H1 (cell line): ENCODE measurements around the gene PGK1. TPM values are rescaled to one million over a fixed set of nuclear protein-coding genes. Genes with fewer than 3 reads are reported as not detected.

Experiments
- CTCF ChIA-PET: fragments of 300-600 bp; sonication (Branson Sonifier 250); formaldehyde crosslinking; loops from one replicate; lab custom pipeline; 2021; ENCODE audit not compliant: partially characterized antibody; lab: Charles Lee
- POLR2A ChIA-PET: fragments of 300-600 bp; sonication (Branson Sonifier 250); formaldehyde crosslinking; loops from one replicate; lab custom pipeline; 2021; ENCODE audit warnings: inconsistent platforms; ENCODE audit not compliant: partially characterized antibody; lab: Charles Lee
- DNase-seq, 2 experiments: peaks; one replicate each; pipeline versions ENCODE4 v3.0.0 to v3.0.0-alpha.2; 2010 to 2022; ENCODE audit warnings: low spot score in 2 of 2, low read depth in 1 of 2, mixed read lengths in 1 of 2
- FAIRE-seq: peaks from 2 replicates; lab custom pipeline; 2011; peaks lifted over from hg19 to GRCh38; lab: Jason Lieb, UNC
- H2AFZ ChIP-seq: 2 replicates; pipeline ENCODE4 v1.8.1; 2012; ENCODE audit warnings: low read length, inconsistent platforms
- H2AK5ac ChIP-seq: 2 replicates; pipeline ENCODE4 v1.6.1; 2013; ENCODE audit warnings: low read depth, low read length
- H2BK120ac ChIP-seq: replicated peaks from 2 replicates; pipeline ENCODE3; 2013; ENCODE audit warnings: low read depth, low read length, inconsistent platforms
- H2BK12ac ChIP-seq: 2 replicates; pipeline ENCODE4 v1.6.1; 2013; ENCODE audit warnings: low read depth, low read length
- H2BK15ac ChIP-seq: 2 replicates; pipeline ENCODE4 v1.6.1; 2013; ENCODE audit warnings: low read length
- H2BK20ac ChIP-seq: 2 replicates; pipeline ENCODE4 v1.6.1; 2013; ENCODE audit warnings: low read length
- H2BK5ac ChIP-seq: 2 replicates; pipeline ENCODE4 v1.6.1; 2013; ENCODE audit warnings: low read depth, low read length
- H3K14ac ChIP-seq: 2 replicates; pipeline ENCODE4 v1.6.1; 2013; ENCODE audit warnings: inconsistent platforms; ENCODE audit not compliant: insufficient read length
- H3K18ac ChIP-seq: 2 replicates; pipeline ENCODE4 v1.6.1; 2013; ENCODE audit warnings: low read length; ENCODE audit errors: extremely low read depth
- H3K23ac ChIP-seq: 2 replicates; pipeline ENCODE4 v1.6.1; 2013; ENCODE audit warnings: inconsistent platforms; ENCODE audit not compliant: insufficient read length
- H3K23me2 ChIP-seq: 2 replicates; pipeline ENCODE4 v1.6.1; 2013; ENCODE audit warnings: low read depth, low read length
- H3K27ac ChIP-seq: 2 replicates; pipeline ENCODE4 v1.6.1; 2011; ENCODE audit warnings: low read depth, low read length, inconsistent platforms
- H3K27me3 ChIP-seq, 4 experiments: replicated peaks in 1 of 4; 1 replicate in 1 of 4; 2 replicates in 3 of 4; pipeline versions ENCODE4 v1.6.1 to v1.8.1; 2011 to 2013; ENCODE audit warnings: low read length in 3 of 4, mild to moderate bottlenecking in 3 of 4, inconsistent platforms in 2 of 4, mixed read lengths in 2 of 4, moderate library complexity in 1 of 4; ENCODE audit not compliant: control insufficient read depth in 3 of 4, insufficient read depth in 3 of 4; ENCODE audit errors: extremely low read depth in 1 of 4
- H3K36me3 ChIP-seq, 4 experiments: 2 replicates each; pipeline versions ENCODE4 v1.6.1 to v1.8.1; 2011 to 2013; ENCODE audit warnings: mild to moderate bottlenecking in 4 of 4, low read length in 3 of 4, moderate library complexity in 2 of 4, control low read depth in 1 of 4, inconsistent platforms in 1 of 4; ENCODE audit not compliant: insufficient read depth in 4 of 4, control insufficient read depth in 2 of 4
- H3K4ac ChIP-seq: replicated peaks from 2 replicates; pipeline ENCODE3; 2013; ENCODE audit warnings: low read length, low read depth, mixed read lengths, inconsistent platforms; ENCODE audit not compliant: insufficient read length
- H3K4me1 ChIP-seq, 4 experiments: replicated peaks in 1 of 4; 1 replicate in 1 of 4; 2 replicates in 3 of 4; pipeline versions ENCODE4 v1.6.1 to v1.8.1; 2011 to 2013; ENCODE audit warnings: low read length in 3 of 4, inconsistent platforms in 2 of 4, mixed read lengths in 1 of 4; ENCODE audit not compliant: insufficient read depth in 4 of 4, control insufficient read depth in 3 of 4
- H3K4me2 ChIP-seq, 2 experiments: 2 replicates each; pipeline versions ENCODE4 v1.6.1 to v1.8.1; 2011 to 2013; ENCODE audit warnings: low read depth in 2 of 2, low read length in 2 of 2, control low read depth in 1 of 2, inconsistent platforms in 1 of 2, mild to moderate bottlenecking in 1 of 2; ENCODE audit not compliant: insufficient read depth in 1 of 2
- H3K4me3 ChIP-seq, 4 experiments: fragments of 200-600, 300-600 bp in 1 of 4; sonication (generic), shearing (Covaris generic), sonication (Bioruptor Twin) in 1 of 4; 2 replicates each; pipeline versions ENCODE4 v1.5.1 to v1.8.1; 2011 to 2016; ENCODE audit warnings: low read length in 4 of 4, low read depth in 3 of 4, control low read depth in 2 of 4, inconsistent platforms in 2 of 4, mild to moderate bottlenecking in 2 of 4, mixed read lengths in 1 of 4, moderate library complexity in 1 of 4; ENCODE audit not compliant: insufficient read depth in 2 of 4; ENCODE audit errors: extremely low read depth in 1 of 4
- H3K56ac ChIP-seq: replicated peaks from 2 replicates; pipeline ENCODE3; 2013; ENCODE audit warnings: low read depth, mild to moderate bottlenecking, mixed read lengths, low read length, inconsistent platforms; ENCODE audit not compliant: insufficient read length
- H3K79me1 ChIP-seq: 2 replicates; pipeline ENCODE4 v1.6.1; 2013; ENCODE audit warnings: low read depth, low read length, control low read depth
- H3K79me2 ChIP-seq, 2 experiments: 2 replicates each; pipeline versions ENCODE4 v1.6.1 to v1.8.1; 2012 to 2013; ENCODE audit warnings: low read length in 2 of 2, mild to moderate bottlenecking in 2 of 2, inconsistent platforms in 1 of 2; ENCODE audit not compliant: insufficient read depth in 2 of 2, control insufficient read depth in 1 of 2
- H3K9ac ChIP-seq, 4 experiments: replicated peaks in 1 of 4; 1 replicate in 1 of 4; 2 replicates in 3 of 4; pipeline versions ENCODE4 v1.6.1 to v1.8.1; 2011 to 2013; ENCODE audit warnings: low read depth in 3 of 4, low read length in 3 of 4, control low read depth in 2 of 4, mild to moderate bottlenecking in 2 of 4, moderate library complexity in 2 of 4, inconsistent platforms in 1 of 4; ENCODE audit errors: extremely low read depth in 1 of 4
- H3K9me3 ChIP-seq, 2 experiments: 2 replicates each; pipeline versions ENCODE4 v1.6.1 to v1.8.1; 2012 to 2013; ENCODE audit warnings: mild to moderate bottlenecking in 2 of 2, moderate library complexity in 2 of 2, control low read depth in 1 of 2, inconsistent platforms in 1 of 2, low read depth in 1 of 2, low read length in 1 of 2, mixed read lengths in 1 of 2; ENCODE audit not compliant: insufficient read depth in 2 of 2
- H4K20me1 ChIP-seq, 2 experiments: replicated peaks in 1 of 2; 2 replicates each; pipeline versions ENCODE3 to v1.8.1; 2011 to 2013; ENCODE audit warnings: inconsistent platforms in 2 of 2, low read length in 2 of 2, mild to moderate bottlenecking in 1 of 2; ENCODE audit not compliant: insufficient read depth in 2 of 2, control insufficient read depth in 1 of 2
- H4K5ac ChIP-seq: 2 replicates; pipeline ENCODE4 v1.6.1; 2013; ENCODE audit warnings: low read length, low read depth, mixed read lengths, inconsistent platforms; ENCODE audit not compliant: insufficient read length
- H4K8ac ChIP-seq: 2 replicates; pipeline ENCODE4 v1.8.0; 2013; ENCODE audit warnings: mild to moderate bottlenecking, moderate library complexity, low read length, inconsistent platforms; ENCODE audit not compliant: insufficient read depth; ENCODE audit errors: extremely low read depth
- H4K91ac ChIP-seq: replicated peaks from 2 replicates; pipeline ENCODE3; 2013; ENCODE audit warnings: low read length, mixed read lengths, inconsistent platforms; ENCODE audit not compliant: insufficient read length
- HDAC6 ChIP-seq: IDR thresholded peaks from one replicate; pipeline ENCODE4 v1.7.1; 2012; ENCODE audit warnings: low read depth, mild to moderate bottlenecking, inconsistent platforms, low read length, moderate library complexity
- RBBP5 ChIP-seq: IDR thresholded peaks from 2 replicates; pipeline ENCODE4 v1.7.1; 2012; ENCODE audit warnings: low read depth, mild to moderate bottlenecking, inconsistent platforms, low read length, moderate library complexity, borderline replicate concordance
- USF2 ChIP-seq: IDR thresholded peaks from 2 replicates; pipeline ENCODE4 v1.6.1; 2011; ENCODE audit warnings: low read length, improper control_type of control experiment
- whole genome bisulfite sequencing, 2 experiments: shearing (Covaris generic) in 1 of 2; methylation state at CpG; one replicate each; pipeline versions ENCODE4 v1.1.6 to v1.1.7; 2013 to 2015; ENCODE audit warnings: low lambda C conversion rate in 2 of 2, mixed read lengths in 2 of 2, inconsistent platforms in 1 of 2, low coverage in 1 of 2, missing lambda C conversion rate in 1 of 2; ENCODE audit not compliant: insufficient replicate concordance in 2 of 2, insufficient coverage in 1 of 2, insufficient read length in 1 of 2; ENCODE audit errors: extremely low coverage in 1 of 2, missing lambda C conversion rate in 1 of 2; 5-methylcytosine and 5-hydroxymethylcytosine counted together
- polyA plus RNA-seq, 7 experiments: library from polyadenylated mRNA; depleted of rRNA in 3 of 7; stranded (reverse) in 5 of 7; unstranded in 2 of 7; fragments of >200 nt in 5 of 7; fragments of 200-250 nt in 2 of 7; gene quantifications; 1 replicate in 5 of 7; 2 replicates in 1 of 7; 4 replicates in 1 of 7; pipeline versions ENCODE4 v1.2.1 to v1.2.3, GENCODE V29; 2011 to 2013; ENCODE audit warnings: missing spikeins in 2 of 7, mixed read lengths in 2 of 7
- total RNA-seq: library from RNA; stranded (reverse); fragmentation: NEBNext Ultra II Directional; extraction: Animal tissue kit (Norgen Biotek cat#: 25700); gene quantifications from 2 replicates; pipeline ENCODE4 v1.2.1, GENCODE V29; 2021

PGK1 gene
- total and polyA plus RNA-seq, 2 of the 8 experiments (the other 6 are each of a cell fraction or from before 2014, with no cell fraction given) = 328 to 427 TPM

- POLR2A ChIA-PET = interaction anchor here (1.1 to 1.3 kb wide), 3 partner anchors 9 to 21 kb away, joined by 3 to 5 read pairs (median 4); partner anchors contain the start of gene TAF9B
- Histone ChIP-seq H3K4me2 (no peak overlapping the region), H3K36me3 (peaks cover 16 to 97% (median 61%) of the 10 kb centered on the region in 4 experiments)
Observed at GRCh38 chrX:78118628-78119027, 14.6 kb downstream of the PGK1 start.

More at GRCh38 chrX:78118628-78119027, 14.6 kb downstream of the PGK1 start:
- H2BK120ac ChIP-seq = no peak overlapping the region
- no peak overlapping the region for H3K14ac ChIP-seq
- no peak overlapping the region for H4K91ac ChIP-seq
- H4K8ac ChIP-seq = no peak overlapping the region
- H4K5ac ChIP-seq = no peak overlapping the region
- H3K9me3 ChIP-seq = no peaks in the 10 kb centered on the region
- H3K4me1 ChIP-seq = no peaks in the 10 kb centered on the region
- no peak overlapping the region for H2AFZ ChIP-seq
- no peak overlapping the region for H2BK12ac ChIP-seq
- no peak overlapping the region for H3K23ac ChIP-seq
- no peak overlapping the region for H2AK5ac ChIP-seq
- H3K9ac ChIP-seq = no peak overlapping the region
- no peak for TF ChIP-seq RBBP5
- no peak for TF ChIP-seq HDAC6
- no peak for TF ChIP-seq USF2
- peaks cover 0 to 40% of the 10 kb centered on the region in 2 experiments; a peak in 2 of 4 replicates for H3K79me2 ChIP-seq
- CTCF ChIA-PET = no interaction called here
- no peak overlapping the region for H3K56ac ChIP-seq
- no peaks in the 10 kb centered on the region; the same call in 1 of the 2 replicates for H3K79me1 ChIP-seq
- H2BK15ac ChIP-seq = no peak overlapping the region
- no peak for FAIRE-seq
- no peak overlapping the region for H2BK20ac ChIP-seq
- H3K23me2 ChIP-seq = no peaks in the 10 kb centered on the region
- no peak overlapping the region for H3K27ac ChIP-seq
- DNase-seq = no peak
- H3K27me3 ChIP-seq = no peaks in the 10 kb centered on the region
- H2BK5ac ChIP-seq = no peak overlapping the region
- no peak overlapping the region for H3K4me3 ChIP-seq
- WGBS, 2 experiments = 92% methylated on average over 1 of the region's 1 CpG; no CpG with 5 or more reads in 1 of the 2 experiments
- H3K4ac ChIP-seq = no peak overlapping the region
- H4K20me1 ChIP-seq = peaks cover 4 to 5% of the 10 kb centered on the region in 2 experiments
- H3K18ac ChIP-seq = no peak overlapping the region
